Dedifferentiated amniotic fluid mesenchymal stem cell (primary cell): Measurements from ENCODE around the gene C19orf53.
"Not testable (repeated sequence)": the region's sequence is repeated elsewhere in the genome, so short reads cannot be mapped to it uniquely, and the experiment has no call there.

Source experiments
- DNase-seq: peaks from one replicate; pipeline ENCODE4 v3.0.0-alpha.2; 2016; ENCODE audit errors: extremely low spot score

Gene C19orf53

DNA sequence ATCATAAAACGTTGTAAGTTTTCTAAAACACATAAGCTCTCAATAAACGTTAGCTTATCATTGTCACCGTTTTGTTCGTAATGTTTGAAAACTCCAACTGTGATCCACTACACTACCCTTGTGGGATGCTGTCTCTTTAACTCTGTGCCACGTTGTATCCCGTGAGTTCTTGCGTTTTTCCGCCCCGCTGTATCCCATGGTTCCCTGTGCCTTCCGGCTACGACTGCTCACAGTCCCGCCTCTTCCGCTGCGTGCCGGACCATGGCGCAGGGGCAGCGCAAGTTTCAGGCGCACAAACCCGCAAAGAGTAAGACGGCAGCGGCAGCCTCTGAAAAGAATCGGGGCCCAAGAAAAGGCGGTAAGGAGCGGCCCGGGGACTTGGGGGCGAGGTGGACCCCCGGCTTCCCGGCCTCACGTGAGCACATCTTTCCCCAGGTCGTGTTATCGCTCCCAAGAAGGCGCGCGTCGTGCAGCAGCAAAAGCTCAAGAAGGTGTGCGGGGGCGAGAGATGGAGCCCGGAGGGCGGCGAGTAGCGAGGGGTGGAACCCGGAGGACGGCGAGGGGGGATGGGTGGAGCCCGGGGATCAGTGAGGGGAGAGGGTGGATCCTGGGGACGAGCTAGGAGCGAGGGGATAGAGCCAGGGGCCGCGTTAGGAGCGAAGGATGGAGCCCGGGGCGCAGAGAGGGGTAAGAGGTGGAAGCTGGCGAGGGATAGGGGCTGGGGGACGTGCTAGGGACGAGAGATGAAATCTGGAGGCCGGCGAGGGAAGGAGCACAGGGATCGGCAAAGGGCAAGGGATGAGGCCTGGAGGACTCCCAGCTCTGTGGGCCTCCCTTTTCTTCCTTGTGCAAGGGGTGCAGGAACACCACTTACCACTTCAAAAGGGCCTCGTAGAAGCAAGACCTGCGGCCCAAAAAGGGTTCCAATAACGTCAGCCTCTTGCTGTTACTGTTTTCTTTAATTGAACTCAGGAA is at the start of gene C19orf53:
Gene C19orf53, plus strand, starts transcription at position 240 of the 975 bp plus-strand sequence. Its CDS starts 22 bp downstream, at position 262.
- DNase-seq: peak; percentile 94

DNA sequence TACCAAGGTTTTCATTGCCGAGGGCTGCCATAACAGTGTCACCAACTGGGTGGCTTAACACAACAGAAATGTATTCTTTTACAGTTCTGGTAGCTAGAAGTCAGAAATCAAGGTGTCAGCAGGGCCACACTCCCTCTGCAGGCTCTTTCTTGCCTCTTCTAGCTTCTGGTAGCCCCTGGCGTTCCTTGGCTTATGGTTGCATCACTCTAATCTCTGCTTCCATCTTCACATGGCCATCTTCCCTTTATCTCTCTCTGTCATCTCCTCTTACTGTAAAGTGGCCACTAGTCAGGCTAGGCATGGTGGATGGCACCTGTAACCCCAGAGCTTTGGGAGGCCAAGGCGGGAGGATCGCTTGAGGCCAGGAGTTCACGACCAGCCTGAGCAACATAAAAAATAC is 47.9 kb upstream of the C19orf53 start:
- no peak for DNase-seq

DNA sequence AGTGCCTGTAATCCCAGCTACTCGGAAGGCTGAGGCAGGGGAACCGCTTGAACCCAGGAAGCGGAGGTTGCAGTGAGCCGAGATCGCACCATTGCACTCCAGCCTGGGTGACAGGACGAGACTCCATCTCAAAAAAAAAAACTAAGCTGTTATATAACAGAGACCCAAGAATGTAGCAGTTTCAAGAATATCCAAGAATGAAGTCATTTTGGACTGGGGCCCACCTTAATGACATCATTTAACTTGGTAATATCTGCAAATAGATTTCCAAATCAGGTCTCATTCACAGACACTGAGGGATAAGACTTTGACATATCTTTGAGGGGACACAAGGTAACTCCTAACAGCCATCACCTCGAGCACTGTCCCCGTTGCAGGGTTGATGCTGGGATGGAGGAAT is 46.5 kb upstream of the C19orf53 start:
- DNase-seq: no peak

DNA sequence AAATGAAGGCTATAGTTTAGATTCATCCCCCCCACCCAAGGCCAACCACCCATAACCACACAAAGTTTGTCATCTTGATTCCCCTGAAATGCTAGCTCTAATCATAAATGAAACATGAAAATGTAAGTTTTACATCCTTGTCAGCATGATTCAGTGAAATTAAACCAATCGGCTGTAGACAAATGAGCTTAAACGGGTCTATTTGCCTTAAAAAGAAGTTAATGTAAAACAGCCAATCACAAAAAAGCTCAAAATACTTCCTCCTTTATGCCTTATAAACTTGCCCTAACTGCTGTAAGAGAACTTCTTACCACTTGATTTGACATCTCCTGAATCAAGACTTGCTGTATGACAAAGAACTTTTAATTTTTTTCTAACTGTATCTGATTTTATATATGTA is 44.4 kb upstream of the C19orf53 start:
- no peak for DNase-seq

DNA sequence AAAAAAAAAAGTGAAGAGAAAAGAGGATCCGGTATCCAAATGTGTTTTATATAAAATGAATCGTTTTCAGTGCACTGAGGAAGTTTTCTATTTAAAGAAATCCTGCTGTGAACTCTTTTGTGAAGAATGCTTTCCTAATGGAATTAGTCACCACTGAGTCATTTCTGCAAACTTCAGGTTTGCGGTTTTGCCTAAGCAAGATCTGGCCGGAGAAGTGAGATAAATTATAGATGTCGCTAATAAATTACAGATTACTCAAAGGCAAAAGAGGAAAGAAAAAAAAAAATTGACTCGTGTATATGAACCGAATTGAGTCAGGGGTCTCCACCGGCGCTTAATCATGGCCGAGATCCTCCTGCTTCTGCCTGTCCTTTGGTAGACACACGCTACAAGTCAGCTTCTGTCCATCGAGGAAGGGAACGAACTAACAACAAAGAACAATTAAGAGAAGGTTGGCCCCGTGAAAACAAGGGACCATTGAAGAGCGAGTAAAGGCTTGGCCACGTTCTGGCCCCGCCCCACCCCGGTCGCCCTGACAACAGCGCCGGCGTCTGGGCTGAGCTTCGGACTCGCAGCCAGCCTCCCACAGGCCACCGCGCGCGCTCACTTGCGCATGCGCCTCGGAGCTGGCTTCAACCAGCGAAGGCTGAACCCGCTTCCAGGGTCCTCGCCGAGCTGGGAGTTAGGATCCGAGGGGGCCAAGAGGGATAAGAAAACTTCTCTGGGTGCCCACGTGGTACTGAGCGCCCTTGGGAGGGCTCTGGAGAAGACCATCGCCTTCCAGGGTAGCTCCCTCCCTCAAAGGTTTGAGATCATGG is 42.9 kb upstream of the C19orf53 start:
- DNase-seq: peak; percentile 97

DNA sequence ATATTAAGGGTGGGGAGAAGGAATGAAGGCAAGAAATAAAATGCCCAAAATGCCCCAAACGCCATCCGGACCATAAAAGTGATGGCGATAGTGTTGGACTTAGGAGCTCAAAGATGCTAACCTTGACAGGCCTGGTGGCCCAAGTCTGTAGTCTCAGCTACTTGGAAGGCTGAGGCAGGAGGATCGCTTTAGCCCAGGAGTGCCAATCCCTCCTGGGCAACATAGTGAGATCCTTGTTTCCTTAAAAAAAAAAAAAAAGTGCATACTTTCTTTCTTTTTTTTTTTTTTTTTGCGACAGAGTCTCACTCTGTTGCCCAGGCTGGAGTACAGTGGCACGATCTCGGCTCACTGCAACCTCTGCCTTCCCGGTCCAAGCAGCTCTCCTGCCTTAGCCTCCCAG is 41.9 kb upstream of the C19orf53 start:
- DNase-seq: no peak

DNA sequence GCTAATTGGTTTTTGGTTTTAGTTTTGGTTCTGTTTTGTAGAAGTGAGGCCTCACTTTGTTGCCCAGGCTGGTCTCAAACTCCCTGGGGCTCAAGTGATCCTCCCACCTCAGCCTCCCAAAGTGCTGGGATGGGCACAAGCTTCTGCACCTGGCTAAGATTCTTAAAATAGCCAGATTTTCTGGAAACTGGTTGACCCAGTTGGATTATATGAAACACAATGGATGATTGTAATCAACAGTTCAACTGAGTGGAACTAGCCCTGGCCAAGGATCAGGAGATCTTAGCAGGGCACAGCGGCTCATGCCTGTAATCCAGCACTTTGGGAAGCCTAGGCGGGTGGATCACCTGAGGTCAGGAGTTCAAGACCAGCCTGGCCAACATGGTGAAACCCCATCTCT is 39.5 kb upstream of the C19orf53 start:
- DNase-seq: no peak

DNA sequence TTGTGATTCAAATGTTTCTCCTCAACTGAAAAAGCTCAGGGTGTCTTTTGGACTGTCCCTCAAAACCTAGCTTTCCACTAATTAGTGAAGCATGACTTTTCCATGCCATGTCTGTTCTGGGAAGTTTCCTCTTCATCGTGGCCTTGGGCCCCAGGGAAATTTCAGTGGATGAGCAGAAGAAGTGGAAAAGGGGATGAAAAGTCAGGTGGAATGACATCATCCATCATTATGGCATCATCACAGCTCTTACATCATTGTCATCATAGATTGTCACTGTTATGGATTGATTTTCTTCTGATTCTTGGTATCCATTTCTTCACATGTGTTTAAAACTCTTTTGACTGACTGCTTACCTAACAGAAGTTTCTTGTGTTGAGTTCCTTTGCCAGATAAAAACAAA is 36.2 kb upstream of the C19orf53 start:
- no peak for DNase-seq

DNA sequence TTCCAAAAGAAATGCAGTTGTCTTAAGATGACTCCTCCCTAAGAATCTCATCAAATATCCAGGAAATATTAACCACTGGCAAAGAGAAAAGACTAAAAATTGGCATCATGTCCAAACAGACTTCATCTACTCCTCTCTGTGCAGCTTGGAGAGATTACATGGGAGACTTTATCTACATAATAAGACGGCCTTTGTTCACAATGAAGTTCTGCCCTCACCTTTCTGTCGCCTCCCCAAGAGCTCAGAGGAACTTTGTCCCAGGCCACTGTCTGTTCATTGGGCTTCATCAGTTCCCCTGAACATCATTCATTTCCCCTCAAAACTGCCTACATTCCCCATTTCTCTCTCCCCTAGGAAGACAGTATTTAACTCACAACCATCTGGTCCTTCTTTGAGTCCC is 32.4 kb upstream of the C19orf53 start:
- DNase-seq: no peak

DNA sequence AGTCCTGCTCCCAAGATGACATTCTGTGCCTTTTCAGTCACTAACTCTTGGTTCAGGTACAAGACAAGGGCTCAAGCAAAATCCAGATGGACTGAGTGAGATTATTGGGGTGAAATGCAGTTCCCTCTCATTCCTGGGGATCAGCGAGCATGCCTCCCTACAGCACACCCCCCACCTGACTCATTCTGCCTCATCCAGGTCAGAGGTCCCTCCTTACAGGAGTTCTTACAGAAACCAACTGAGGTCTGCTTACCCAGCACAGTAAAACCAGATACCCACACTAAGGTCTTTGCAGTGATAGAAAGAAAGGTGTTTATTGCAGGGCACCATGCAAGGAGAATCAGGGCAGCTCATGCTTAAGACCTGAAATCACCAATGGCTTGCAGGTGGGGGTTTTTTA is 31.5 kb upstream of the C19orf53 start:
- no peak for DNase-seq

DNA sequence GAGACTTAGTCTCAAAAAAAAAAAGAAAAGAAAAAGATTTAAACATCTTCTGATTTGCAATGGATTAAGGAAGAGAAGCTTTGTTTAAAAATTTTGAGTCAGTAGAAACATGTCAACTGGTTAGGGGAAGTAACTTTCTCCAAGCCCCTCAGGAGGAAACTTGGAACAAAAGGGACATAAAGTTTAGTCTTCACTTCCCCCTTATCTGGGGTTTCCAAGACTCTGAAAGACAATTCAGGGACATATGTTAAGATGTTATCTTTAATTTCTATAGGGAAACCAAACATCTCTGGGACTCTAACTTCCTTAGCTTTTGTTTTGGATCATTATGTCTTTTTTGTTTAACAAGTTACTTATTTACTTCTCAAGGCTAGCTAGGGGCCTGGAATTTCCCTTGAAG is 30.1 kb upstream of the C19orf53 start:
- no peak for DNase-seq

DNA sequence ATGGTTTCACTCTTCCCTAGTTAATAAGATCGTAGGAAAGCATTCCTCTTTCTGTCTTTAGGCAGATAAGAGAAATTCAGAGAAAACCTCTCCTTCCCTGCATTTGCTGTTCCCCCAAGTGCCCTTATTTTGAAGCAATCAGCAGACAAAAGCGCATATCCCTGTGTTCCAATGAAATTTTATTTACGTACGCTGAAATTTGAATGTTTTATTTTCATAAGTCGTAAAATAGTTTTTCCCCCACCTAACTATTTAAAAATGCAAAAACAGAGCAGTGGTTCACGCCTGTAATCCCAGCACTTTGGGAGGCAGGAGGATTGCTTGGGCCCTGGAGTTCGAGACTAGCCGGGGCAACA is 27.2 kb upstream of the C19orf53 start:
- no peak for DNase-seq

DNA sequence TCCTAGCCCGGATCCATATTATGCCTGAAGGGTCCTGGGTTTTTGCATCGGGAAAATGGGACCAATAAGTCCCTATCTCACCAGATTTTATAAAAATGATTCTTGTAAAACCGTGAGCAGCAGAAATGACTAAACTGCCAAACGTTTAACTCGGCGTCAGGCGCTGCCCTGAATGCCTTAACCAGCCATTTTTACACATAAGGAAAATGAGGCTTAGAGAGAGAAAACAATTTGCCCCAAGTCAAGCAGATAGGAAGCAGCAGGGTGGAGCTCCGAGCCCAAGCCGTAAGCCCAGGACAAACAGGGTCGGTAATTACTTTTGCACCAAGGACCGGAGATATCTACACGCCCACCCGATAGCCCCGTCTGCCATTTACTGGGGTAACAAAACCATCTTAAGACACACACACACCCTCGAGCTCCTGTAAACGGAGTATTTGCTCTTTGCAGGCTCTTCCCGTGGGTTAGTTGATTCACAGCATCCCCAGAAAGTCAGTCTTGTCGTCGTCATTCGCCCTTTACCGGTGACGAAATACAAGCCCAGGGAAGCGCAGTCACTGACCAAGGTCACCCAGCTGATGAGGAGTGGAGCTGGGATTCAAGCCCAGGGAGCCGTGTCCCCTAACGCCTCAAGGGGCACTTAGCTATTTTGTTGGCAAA is 26.0 kb upstream of the C19orf53 start:
- DNase-seq: no peak

DNA sequence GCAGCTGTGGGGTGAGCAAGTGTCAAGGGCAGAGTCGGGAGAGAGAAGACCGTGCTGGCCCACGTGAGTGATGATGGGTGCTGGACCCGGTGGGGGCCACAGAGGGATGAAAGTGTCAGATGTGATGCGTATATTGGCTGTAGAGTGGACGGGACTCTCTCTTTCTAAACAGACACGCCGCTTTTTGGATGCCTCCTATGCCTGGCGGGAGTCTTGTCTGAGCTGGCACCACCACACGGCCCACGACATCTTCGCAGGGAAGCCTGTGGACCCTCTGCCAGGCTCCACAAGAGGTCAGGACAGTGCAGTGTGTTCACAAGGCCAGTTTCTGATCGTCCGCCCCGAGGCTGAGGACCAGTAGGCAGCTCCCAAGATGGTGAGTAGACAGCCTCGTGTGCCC is 22.8 kb upstream of the C19orf53 start:
- no peak for DNase-seq

DNA sequence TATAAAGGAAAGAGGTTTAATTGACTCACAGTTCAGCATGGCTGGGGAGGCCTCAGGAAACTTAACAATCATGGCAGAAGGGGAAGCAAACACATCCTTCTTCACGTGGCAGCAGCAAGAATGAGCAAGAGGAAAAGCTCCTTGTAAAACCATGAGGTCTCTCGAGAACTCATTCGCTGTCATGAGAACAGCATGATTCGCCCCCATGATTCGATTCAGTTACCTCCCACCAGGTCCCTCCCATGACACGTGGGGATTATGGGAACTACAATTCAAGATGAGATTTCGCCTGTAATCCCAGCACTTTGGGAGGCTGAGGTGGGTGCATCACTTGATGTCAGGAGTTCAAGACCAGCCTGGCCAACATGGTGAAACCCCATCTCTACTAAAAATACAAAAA is 20.6 kb upstream of the C19orf53 start:
- not testable (repeated sequence) for DNase-seq

DNA sequence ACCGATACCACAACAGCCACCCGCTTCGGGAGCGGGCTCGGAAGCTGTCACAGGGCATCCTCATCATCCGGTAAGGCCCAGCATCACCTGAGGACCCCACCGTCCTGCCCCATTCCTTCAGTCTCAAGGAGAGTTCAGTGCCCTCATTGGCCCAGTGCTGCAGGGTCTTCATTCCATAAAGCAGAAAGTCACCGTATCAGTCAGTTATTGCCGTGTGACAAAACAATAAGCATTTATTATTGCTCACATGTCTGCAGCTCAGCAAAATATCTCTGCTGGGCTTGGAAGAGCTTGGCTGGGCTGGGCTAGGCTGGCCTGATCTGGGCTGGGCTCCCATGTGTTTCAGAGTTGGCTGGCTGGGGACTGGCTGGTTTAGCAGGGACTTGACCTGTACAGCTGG is 18.0 kb upstream of the C19orf53 start:
- DNase-seq: no peak

DNA sequence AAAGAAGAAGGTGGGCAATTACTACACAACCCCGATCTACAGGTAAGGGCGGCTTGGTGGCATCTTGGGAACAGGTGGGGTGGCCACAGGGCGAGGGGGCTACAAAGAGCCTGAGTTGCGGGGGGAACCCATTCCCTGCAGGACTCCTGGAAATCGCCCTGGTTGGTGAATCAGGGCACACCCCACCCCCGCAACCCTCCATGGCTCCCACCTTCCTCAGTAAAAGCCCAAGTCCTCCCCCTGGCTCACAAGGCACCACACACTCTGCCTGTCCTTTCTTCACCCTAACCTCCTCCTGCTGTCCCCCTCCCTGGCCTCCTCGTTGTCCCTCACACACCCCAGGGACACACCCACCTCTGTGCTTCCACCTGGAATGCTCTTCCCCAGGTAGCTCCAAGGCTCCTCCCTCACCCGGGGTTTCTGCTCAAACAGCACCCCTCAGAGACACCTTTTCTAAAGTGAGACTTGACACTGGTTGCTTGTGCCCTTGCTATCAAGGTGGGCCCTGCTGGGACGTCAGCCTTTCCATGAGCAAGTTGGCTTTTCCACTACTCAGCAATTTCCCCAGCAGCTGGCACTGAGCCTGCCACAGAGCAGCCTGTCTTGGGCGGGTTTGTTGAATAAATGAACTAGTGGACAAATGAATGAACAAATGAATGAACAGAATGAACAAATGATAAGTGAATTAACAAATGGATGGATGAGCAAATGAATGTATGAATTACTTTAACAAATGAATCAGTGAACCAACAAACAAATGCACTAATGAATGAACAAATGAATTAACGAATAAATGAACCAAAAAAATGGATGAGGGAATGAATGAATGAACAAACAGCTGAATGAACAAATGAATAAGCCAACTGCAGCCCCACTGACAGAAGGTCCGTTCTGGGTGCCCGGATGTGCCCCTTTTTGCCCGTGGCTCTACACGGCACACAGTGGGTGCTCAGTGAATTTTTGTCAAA is 16.2 kb upstream of the C19orf53 start:
- DNase-seq: no peak

DNA sequence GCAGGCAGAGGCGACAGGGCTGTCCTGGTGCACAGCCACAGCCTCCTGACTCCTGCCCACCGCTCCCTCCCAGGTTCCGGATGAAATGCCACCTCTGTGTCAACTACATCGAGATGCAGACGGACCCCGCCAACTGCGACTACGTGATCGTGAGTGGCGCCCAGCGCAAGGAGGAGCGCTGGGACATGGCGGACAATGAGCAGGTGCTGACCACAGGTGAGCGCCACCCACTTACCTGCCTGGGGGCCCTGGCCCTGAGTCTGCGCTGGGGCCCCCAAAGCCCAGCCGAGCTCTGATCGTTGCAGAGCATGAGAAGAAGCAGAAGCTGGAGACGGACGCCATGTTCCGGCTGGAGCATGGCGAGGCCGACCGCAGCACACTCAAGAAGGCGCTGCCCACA is 15.5 kb upstream of the C19orf53 start:
- no peak for DNase-seq

DNA sequence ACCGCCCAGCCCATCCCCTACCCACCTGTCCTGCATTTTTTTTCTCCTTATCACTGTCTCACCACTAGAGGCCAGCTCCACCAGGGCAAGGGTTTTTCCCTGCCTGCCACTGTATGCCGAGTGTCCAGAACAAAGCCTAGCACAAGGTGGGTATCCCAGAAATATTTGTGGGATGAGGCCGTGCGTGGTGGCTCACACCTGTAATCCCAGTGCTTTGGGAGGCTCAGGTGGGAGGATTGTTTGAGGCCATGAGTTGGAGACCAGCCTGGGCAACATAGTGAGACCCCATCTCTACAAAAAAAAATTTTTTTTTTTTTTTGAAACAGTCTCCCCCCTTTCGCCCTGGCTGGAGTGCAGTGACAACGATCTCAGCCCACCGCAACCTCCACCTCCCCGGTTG is 12.8 kb upstream of the C19orf53 start:
- no peak for DNase-seq

DNA sequence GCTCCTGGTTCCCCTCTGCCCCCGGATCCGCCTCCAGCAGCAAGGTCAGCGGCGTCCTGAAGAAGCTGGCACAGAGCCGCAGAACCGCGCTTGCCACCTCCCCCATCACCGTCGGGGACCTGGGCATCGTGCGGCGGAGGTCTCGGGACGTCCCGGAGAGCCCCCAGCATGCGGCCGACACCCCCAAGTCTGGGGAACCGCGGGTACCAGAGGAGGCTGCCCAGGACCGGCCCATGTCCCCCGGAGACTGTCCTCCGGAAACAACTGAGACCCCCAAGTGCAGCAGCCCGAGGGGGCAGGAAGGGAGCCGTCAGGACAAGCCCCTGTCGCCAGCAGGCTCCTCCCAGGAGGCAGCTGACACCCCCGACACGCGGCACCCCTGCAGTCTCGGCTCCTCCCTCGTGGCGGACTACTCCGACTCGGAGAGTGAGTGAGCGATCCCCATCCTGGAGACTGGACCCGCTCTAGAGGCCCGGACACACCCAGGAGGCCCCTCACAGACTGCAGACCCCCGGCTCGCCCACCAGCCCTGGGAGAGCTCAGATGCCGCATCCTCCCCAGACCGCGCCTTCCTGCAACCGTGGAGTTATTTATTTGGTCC is 11.5 kb upstream of the C19orf53 start:
- DNase-seq: no peak

DNA sequence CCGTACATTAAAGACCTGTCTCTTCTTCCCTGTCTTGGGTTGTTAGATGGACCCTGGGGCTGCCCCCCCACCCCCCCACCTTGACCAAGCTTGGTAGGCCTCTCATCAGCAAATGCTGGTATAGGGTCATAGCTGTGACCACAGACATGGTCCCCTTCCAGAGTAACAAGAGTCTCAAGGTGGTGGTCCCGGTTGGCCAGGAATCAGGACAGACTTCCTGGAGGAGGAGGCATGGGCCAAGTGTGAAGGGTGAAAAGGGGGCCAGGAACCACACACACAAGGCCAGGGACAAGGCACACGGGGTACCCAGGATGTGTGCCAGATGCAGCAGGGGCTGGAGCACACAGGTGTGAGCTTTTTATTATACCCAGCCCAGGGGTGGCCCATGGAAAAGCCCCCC is 11.0 kb upstream of the C19orf53 start:
- DNase-seq: no peak
